ENCODE data around the gene SLC37A4. TPM values are rescaled to one million over a fixed set of nuclear protein-coding genes. Genes with fewer than 3 reads are reported as not detected.
"Not testable (repeated sequence)": the region's sequence is repeated elsewhere in the genome, so short reads cannot be mapped to it uniquely, and the experiment has no call there.

The SLC37A4 gene
- total RNA-seq, 4 donors from 2014 or later, result 24.6 to 32.2 (median 29.2) TPM

DNA sequence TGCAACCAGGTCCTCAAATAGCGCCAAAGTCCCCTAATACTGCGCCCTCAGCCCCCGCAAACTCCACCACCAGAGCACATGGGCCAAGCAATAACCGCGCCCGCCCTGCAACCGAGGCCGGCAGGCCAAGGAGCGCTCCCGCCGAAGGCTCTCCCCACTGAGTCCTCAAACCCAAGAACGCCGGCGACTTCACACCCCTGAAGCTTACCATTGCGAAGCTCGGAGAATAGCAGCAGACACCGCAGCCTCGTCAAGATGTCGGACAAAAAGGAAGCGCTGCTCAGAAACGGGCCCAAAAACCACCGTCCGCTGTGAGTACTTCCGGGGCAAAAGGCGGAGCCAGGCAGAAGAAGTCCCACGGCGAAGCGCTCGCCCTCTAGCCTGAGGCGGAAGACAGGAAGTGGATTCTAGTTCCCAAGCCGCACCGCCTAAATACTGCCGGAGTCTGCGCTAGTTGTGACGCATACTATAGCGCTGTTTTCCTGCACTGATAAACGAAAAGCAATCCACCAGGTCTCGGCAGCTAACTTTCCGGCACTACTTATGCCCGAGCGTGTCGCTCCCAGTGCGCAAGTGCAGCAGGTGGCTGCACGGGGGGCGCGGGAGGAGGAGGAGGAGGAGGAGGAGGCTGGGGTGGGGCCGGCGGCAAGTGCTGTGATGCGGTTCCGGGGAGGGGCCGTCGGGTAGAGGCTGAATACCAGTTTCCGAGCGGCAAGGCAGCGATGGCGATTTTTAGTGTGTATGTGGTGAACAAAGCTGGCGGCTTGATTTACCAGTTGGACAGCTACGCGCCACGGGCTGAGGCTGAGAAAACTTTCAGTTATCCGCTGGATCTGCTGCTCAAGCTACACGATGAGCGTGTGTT is 12.4 kb downstream of the SLC37A4 start, which contains the start of the genes RPS25 and TRAPPC4:
Gene RPS25, minus strand, starts transcription at position 270 of the 865 bp plus-strand sequence. Its CDS starts 59 bp downstream, at position 211.
Gene TRAPPC4, plus strand, starts transcription at position 693 of the 865 bp plus-strand sequence. Its CDS starts 30 bp downstream, at position 723.
- TF ChIP-seq EP300 (IDR thresholded peaks at IDR 0.05), result peak; percentile 79 to 95
- TF ChIP-seq POLR2A (IDR thresholded peaks at IDR 0.05), result peak; percentile 31 to 64
- TF ChIP-seq, protein P1, sequence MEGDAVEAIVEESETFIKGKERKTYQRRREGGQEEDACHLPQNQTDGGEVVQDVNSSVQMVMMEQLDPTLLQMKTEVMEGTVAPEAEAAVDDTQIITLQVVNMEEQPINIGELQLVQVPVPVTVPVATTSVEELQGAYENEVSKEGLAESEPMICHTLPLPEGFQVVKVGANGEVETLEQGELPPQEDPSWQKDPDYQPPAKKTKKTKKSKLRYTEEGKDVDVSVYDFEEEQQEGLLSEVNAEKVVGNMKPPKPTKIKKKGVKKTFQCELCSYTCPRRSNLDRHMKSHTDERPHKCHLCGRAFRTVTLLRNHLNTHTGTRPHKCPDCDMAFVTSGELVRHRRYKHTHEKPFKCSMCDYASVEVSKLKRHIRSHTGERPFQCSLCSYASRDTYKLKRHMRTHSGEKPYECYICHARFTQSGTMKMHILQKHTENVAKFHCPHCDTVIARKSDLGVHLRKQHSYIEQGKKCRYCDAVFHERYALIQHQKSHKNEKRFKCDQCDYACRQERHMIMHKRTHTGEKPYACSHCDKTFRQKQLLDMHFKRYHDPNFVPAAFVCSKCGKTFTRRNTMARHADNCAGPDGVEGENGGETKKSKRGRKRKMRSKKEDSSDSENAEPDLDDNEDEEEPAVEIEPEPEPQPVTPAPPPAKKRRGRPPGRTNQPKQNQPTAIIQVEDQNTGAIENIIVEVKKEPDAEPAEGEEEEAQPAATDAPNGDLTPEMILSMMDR (IDR thresholded peaks at IDR 0.05), result peak in 2 of 5 experiments; percentile 20 to 49
- Histone ChIP-seq H3K27me3 (no peaks in the 10 kb centered on the region), H3K36me3 (peaks cover 5 to 61% (median 38%) of the 10 kb centered on the region in 3 donors), H3K9me3 (no peaks in the 10 kb centered on the region), H3K4me3 (peak within 1 kb of the TSS; percentile 76 to 100 (median 94)), H3K27ac (peak within 1 kb of the TSS; percentile 85 to 97 (median 94)), H3K4me1 (peaks cover 0 to 54% (median 29%) of the 10 kb centered on the region in 4 donors)
- 0% methylated on average over 58 to 62 of the region's 63 CpGs for WGBS, 2 donors
- peak; percentile 90 to 92 for DNase-seq (ENCODE audit: low spot score in 2 of 2)

DNA sequence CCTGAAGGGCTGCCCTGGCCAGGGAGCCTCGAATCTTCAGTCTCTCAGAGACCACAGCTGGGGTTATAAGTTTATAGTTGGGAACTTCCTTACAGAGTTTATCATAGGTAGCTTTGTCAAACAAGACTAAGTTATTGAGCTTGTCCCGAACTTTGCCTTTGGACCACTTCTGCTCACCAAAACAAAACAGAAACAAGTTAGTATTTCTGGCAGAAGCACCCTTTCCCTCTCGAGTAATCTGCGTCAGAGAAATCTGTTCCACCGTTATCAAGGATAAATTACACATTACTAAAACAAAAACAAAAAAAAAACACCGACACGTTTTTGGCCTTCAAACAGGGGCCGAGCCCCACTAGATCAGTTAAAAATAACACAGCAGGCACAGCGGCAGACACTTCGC is 13.3 kb downstream of the SLC37A4 start:
- Histone ChIP-seq H3K4me3 (peak overlapping the region; percentile 76 to 100 (median 94)), H3K36me3 (peaks cover 5 to 61% (median 39%) of the 10 kb centered on the region in 3 donors), H3K4me1 (peaks cover 0 to 54% (median 29%) of the 10 kb centered on the region in 4 donors), H3K27ac (peak overlapping the region; percentile 85 to 97 (median 94))
- H3K9me3 ChIP-seq; H3K27me3 ChIP-seq; DNase-seq (ENCODE audit: low spot score in 2 of 2): not testable (repeated sequence)
- 3 to 4% methylated on average over 10 of the region's 10 CpGs for WGBS, 2 donors

DNA sequence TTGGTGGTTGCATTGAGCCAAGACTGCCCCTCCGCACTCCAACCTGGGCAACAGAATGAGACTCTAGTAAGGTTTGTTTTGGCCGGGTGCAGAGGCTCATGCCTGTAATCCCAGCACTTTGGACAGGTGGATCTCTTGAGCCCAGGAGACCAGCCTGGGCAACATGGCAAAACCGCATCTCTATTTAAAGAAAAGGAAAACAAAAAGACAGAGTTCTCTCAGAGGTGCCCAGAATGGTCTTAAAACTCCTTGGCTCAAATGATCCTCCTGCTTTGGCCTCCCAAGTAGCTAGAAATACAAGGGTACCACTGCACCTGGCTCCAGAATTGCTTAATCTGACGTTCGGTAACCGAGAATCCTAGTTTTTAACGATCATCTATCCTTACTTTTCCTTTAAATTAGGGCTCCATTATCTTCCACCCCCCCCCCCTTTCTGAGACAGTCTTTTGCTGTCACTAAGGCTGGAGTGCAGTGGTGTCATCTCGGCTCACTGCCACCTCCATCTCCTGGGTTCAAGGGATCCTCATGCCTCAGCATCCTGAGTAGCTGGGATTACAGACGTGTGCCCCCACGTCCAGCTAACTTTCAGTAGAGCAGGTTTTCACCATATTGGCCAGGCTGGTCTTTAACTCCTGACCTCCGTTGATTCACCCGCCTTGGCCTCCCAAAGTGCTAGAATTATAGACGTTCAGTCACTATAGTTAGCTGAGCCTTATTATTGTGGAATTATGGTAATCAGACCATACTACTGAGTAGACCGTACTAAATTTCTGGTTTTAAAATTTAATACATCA is 14.3 kb downstream of the SLC37A4 start:
- DNase-seq (ENCODE audit: low spot score in 2 of 2), result no peak
- H3K4me3 ChIP-seq, result no peak overlapping the region
- no peaks in the 10 kb centered on the region for H3K27me3 ChIP-seq
- peak overlapping the region in 2 of 4 donors; percentile 97 for H3K27ac ChIP-seq
- peaks cover 5 to 61% (median 40%) of the 10 kb centered on the region in 3 donors for H3K36me3 ChIP-seq
- no peaks in the 10 kb centered on the region for H3K9me3 ChIP-seq
- 74 to 77% methylated on average over 14 of the region's 14 CpGs for WGBS, 2 donors
- TF ChIP-seq POLR2A (IDR thresholded peaks at IDR 0.05), result no peak
- no peak for TF ChIP-seq EP300 (IDR thresholded peaks at IDR 0.05)
- TF ChIP-seq, protein P1 (IDR thresholded peaks at IDR 0.05), result no peak
- H3K4me1 ChIP-seq, result peaks cover 0 to 48% (median 28%) of the 10 kb centered on the region in 4 donors

DNA sequence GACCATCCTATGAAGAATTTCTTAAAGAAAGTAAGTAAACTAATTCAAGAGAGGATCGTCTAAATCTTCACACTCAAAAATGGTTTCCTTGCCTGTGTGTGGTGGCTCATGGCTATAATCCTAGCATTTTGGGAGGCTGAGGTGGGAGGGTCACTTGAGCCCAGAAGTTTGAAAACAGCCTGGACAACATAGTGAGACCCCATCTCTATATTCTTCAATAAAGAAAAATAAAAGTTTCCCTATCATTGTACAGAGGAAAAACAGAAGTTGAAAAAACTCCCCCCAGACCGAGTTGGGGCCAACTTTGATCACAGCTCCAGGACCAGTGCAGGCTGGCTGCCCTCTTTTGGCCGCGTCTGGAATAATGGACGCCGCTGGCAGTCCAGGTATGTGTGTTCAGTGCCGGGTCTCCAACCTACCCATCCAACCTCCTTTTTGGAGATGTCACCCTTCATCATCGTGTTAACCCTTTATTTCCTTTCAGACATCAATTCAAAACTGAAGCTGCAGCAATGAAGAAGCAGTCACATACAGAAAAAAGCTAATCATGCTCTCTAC is 15.5 kb downstream of the SLC37A4 start:
- TF ChIP-seq EP300 (IDR thresholded peaks at IDR 0.05) (no peak), POLR2A (IDR thresholded peaks at IDR 0.05) (no peak)
- TF ChIP-seq, protein P1 (IDR thresholded peaks at IDR 0.05), result no peak
- Histone ChIP-seq H3K4me3 (no peak overlapping the region), H3K36me3 (peaks cover 5 to 65% (median 48%) of the 10 kb centered on the region in 3 donors), H3K27ac (no peak overlapping the region), H3K4me1 (peaks cover 0 to 35% (median 20%) of the 10 kb centered on the region in 4 donors), H3K9me3 (no peaks in the 10 kb centered on the region), H3K27me3 (no peaks in the 10 kb centered on the region)
- no peak for DNase-seq (ENCODE audit: low spot score in 2 of 2)
- WGBS, 2 donors, result 70 to 76% methylated on average over 8 of the region's 8 CpGs

All from tibial nerve (tissue), 4 donors.